Effector CD8-positive, alpha-beta T cell (primary cell): ENCODE results near the gene FAM32A.
A peak's percentile ranks its signal among the peaks of the same experiment; 100 is the strongest.

Experiments
- DNase-seq: peaks from one replicate; lab custom pipeline; 2025; lab: John Stamatoyannopoulos, UW

Gene FAM32A

DNA sequence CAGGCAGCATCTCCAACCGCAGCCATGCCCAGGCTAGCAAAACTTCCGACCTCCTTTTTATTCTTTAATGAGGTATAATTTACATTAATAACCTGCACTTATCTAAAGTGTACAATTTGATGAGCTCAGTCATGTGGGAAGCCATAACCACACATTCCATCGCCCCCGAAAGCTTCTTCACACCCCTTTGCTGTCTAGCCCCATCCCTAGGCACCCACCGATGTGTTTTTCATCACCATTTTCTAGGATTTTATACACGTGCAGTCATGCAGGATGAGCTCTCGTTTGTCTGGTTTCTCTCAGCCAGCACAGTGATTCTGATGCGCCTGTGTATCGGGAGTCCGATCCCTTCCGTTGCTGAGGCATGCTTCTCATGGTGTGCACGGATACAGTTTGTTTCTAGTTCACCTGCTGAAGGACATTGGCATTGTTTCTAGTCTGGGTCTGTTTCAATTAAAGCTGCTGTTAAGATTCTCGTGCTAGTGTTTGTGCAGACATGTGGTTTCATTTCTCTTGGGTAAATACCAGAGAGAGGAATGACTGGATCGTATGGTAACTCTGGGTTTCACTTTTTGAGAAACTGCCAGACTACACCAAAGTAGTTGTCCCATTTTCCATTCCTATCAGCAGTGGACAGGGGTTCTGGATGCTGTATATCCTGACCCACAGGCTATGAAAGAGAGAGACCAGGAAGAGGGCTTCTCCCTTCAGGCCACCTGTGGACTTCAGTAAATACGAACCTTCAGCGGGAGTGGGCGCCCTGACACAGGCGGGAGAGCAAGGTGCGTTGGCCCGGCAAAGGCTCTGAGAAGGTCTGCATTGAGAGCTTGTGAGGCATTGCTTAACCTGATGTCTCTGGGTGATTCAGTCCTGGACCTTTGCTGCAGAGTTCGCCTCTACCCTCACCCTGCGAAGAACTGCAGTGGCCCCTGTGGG is 17.4 kb downstream of the FAM32A start:
- no peak for DNase-seq

DNA sequence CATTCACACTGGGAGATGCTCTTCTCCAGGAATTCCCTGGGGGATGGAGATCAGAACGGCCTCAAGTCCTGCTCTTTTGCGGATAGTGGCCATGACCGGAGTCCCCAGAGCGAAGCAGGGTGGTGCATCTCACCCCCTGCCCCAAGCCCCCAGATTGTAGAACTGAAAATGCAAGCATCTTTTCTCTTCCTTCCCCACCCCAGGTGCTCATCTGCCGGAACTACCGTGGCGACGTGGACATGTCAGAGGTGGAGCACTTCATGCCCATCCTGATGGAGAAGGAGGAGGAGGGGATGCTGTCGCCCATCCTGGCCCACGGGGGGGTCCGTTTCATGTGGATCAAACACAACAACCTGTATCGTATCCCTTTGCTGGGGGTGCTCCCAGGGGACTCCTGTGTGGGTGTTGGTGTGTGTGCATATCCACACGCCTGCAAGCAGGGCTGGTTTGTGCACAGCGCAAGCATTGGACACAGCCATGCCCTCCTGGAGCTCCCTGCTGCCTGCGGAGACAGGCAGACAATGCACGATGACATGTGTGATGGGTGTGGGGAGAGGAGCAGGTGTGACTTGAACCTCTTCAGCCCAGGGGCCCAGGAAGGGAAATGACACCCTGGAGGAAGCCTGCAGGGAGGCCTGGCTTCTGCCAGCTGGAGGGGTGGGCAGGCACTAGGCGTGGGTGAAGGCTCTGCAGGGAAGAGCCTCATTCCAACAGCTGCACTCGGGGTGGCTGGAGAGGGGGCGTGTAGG is 18.2 kb downstream of the FAM32A start:
- no peak for DNase-seq

DNA sequence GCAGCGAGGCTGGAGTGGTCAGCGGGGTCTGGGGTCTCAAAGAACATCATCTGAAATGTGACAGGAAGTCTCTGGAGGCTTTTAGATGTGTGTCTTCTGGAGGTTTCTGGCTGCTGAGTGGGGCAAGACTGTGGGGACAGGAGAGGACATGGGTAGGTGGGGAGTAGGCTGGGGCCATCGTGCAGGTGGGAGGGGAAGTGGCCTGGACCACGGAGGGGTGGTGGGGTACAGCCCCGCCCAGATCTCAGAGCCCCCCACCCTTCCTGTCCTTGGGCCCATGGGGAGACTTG is 18.7 kb downstream of the FAM32A start:
- DNase-seq = no peak

DNA sequence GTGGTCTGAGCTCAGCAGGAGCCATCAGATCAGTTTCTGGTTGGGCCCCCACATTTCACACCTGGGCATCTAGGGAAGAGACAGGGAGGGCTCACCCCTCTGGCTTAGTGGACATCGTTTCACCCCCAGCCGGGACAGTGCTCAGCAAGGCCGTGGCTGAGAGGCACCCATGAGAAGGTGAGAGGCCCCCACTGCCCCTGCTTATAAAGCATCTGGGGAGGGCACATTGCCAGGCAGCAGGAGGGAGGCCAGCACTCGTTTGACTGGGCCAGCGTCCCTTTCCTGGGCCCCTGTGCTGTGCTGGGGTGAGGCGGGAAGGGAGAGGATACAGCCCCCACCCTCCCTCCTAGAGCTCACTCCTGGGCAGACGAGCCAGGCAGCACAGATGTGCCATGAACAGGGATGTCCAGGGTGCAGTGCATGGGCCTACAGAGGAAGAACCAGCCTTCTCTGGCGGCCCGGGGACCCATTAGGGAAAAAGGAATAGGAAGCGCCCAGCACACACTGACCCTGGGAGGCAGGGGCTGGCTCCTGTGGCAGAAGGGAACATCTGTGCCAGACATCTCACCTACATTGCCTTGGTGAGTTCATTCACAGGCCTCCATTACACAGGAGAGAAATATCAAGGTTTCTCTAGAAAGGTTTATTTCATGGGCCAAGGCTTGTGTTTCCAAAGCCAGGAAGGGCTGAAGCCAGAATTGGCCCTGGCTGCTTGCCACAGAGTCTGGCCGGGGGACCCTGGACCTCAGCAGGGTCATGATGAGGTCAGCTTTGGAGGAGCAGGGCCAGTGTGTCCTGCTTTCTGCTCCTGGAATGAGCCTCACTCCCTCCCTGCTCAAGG is 20.2 kb downstream of the FAM32A start:
- no peak for DNase-seq

DNA sequence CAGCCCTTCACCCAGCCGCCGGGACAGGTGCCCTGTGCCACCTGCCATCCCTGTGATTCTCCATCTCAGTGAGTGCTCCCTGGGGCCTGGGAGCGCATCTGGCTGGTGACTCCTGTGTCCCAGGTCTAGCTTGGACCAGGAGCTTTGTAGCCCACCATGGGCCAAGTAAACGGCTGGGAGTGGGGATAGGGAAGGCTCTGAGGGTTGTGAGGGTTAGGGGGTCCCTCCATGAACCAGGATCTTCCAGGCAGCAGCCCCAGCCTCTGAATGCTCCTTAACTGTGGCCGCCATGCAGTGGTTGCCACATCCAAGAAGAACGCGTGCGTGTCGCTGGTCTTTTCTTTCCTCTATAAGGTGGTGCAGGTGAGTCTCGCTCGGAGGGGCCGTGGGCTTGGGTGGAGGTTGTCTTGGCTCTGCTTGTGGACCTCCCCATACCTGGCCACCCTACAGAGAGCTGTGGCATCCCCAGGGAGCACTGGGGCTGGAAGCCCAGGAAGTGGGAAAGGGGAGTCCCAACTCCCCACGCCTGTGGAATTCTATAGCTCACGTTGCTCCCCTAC is 20.9 kb downstream of the FAM32A start:
- no peak for DNase-seq

DNA sequence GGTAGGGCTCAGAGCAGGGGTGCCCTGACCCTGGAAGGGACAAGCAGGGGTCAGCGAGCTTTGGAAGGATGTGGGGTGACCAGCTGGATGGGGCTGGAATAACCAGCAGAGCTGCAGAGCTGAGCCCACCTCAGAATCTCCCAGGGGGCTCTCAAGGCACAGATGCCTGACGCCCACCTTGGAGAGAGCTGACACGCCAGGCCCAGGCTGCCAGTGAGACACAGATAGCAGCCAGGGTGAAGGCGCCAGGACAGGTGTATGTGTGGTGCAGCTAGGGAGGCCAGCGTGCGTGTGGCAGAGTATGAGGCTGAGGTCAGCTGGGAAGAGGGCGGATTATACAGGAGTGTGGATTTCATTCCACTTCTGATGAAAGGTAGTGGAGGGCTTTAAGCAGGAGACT is 21.4 kb downstream of the FAM32A start:
- DNase-seq = no peak

DNA sequence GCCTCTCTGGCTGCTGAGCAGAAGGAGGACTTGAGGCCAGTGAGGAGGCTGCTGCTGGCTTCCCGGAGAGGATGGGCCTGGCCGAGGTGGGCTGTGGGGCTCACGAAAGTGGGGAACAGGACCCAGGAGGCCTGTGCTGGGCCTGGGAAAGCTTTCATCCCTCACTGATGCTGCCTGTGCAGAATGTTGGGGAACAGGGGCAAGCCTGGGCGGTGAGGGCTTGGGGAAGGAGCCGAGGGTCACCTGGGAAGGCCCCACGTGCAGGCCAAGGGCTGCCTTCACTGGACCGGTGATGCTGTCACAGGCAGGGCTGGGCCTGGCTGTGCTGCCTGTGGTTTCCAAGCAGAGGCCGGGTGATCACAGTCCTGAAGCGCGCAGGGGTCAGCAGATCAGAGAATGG is 21.9 kb downstream of the FAM32A start:
- DNase-seq = no peak

DNA sequence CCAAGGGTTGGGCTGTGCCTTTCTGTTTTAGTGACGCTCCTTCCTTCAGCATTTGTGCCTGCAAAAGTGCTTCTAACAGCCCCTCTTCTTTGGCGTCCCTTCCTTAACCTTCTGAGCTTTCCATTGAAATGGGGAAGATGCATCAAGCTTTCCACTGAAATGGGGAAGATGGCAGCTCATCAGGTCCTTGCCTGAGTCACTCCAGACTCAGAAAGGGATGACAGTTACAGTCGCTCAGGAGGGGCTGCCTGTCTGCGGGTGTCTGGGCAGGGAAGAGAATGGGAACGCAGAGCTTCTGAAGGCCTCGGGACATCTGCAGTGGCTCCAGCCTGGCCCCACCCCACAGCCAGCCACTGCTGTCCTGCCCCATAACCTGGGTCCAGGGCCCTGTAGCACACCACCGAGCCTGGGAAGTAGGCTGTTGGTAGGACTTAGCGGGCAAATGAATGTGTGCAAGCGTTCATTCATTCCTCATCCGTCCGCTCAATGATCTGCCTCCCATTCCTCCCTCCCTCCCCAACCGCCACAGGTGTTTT is 22.3 kb downstream of the FAM32A start:
- no peak for DNase-seq

DNA sequence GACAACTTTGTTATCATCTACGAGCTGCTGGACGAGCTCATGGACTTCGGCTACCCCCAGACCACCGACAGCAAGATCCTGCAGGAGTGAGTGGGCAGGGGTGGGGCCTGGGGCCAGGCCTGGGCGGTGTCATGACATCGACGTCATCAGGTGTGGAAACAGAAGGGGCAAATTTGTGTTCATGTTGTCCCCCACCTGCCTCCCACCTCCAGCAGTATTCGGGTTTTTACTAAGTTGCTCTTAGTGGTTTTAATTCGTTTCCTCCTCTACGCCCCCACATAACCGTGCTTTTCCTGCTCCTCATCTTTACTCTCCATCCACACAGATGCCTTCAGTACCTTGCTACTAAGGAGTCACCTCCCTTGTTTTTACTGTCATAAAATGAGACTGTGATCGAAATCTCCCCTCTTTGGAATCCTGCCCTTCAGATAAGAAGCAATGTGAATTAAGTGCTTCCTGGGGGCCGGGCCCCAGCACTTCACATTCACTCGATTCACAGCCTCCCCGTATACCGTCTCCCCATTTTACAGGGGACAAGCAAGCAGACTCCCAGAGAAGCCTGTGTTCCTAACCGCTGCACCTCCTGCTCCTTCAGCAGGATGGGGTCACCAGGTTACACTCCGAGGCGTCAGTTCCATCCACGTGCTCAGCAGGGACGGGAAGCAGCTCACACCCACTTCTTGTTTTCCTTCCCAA is 23.0 kb downstream of the FAM32A start:
- DNase-seq = no peak

DNA sequence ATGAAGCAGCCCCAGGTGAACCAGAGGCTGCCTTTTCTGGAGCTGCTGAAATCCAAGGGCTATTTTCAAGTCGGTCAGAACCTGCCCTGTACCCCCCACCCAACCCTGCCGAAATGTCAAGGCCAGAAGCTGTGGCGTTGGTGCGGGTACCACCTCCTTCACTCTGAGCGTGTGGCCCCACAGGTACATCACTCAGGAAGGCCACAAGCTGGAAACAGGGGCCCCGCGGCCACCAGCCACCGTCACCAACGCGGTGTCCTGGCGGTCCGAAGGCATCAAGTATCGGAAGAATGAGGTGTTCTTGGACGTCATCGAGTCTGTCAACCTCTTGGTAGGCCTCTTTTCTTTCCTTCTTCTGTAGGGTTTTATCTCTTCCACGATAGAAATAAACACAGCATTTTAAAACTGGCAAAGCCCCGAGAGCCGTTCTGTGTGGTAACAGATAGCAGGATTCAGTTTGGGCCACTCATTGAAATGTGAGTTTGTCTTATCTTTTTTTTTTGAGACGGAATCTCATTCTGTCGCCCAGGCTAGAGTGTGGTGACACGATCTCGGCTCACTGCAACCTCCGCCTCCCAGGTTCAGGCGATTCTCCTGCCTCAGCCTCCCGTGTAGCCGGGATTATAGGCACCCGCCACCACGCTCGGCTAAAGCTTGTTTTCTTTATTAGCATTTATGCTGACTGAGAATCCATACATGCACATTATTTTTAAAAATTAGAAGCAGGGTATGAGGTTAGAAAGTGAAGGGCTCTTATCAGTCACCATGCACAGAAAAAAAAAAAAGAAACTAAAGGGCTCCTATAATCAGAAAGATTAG is 23.8 kb downstream of the FAM32A start:
- no peak for DNase-seq

DNA sequence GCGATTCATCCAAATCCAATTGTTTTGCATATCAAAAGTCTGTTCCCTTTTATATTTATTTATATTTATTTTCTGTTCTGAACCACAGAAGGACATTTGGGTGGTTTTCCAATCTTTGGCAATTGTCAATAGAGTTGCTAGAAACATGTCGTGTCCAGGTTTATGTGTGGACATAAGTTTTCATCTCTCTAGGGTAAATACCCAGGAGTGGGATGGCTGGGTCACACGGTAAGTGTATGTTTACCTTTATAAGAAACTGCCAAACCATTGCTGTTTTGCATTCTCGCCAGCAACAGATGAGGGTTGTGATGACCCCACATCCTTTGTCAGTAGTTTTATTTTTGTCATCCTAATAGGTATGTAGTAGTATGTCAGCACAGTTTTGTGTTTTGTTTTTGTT is 25.0 kb downstream of the FAM32A start:
- DNase-seq = no peak

DNA sequence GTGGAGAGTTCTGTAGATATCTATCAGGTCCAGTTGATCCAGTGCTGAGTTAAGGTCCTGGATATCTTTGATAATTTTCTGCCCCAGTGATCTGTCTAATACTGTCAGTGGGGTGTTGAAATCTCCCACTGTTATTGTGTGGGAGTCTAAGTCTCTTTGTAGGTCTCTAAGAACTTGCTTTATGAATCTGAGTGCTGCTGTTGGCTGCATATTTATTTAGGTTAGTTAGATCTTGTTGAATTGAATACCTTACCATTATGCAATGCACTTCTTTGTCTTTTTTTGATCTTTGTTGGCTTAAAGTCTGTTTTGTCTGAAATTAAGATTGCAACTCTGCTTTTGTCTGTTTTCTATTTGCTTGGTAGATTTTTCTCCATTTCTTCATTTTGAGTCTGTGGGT is 27.9 kb downstream of the FAM32A start:
- no peak for DNase-seq

DNA sequence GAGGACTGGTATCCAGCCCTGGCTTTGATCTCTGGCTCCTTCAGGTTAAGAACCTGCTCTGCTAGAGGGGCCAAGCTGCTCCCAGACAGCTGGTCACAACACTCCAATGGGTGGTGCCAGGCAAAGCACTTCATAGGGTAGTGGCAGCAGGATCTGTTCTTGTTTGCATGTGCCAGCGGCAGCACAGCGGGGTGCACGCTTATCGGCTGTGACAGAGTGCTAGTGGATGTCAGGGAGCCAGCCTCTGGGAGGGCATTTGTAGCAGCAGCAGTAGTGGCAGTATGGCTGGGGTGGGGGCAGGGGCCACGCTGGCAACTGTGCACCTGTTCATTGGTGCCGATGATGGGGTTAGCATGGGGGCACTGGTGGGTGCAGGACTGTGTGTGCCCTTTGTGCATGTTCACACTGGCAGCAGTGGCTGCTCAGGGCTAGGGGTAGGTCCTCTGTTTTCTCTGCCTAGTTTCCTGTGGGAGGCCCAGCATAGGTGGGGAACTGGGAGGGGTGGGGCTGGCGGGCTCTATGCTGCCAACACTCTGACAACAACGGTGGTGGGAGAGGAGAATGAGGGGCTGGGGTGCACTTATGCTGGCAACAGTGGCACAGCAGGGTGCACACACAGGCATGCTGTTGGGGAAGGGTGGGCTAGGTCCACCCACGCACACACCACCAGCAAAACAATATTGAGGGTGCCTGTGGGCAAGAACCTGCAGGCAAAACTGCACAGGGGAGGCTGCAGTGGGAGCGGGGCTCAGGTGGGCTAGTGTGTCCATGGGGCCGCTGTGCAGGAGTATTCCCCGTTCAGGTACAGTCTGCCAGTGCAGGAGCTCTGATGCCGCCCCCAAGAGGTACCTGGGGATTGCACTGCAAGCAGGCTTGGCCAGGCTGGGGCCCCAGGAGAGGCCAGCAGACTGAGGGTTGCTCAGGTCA is 31.8 kb downstream of the FAM32A start:
- peak; percentile 17 for DNase-seq

DNA sequence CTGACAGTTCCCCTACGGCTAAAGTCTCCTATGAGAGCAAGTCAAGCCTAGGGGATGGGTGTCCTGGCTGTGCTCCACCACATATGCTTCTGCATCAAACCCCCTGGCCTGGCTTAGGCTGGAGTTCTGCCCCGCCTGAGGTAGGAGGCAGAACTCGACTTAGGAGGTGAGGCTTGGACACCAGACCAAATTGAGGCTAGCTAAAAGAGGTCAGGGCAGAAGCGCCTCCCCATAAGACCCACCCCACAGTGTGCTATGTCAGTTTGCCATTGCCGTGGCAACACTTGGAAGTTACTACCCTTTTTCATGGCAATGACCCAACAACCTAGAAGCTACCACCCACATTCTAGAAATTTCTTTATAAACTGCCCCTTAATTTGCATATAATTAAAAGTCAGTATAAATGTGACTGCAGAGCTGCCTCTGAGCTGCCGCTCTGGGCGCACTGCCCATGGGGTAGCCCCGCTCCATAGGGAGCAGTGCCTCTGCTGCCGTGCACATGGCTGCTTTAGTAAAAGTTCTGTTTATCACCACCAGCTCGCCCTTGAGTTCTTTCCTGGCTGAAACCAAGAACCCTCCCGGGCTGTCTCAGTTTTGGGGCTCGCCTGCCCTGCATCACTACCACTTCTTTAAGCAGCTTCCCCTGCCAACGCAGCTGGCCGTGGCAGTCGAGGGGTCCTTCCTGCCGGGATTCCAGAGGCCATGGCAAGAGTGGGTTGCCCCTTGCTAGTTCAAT is 32.7 kb downstream of the FAM32A start:
- no peak for DNase-seq

DNA sequence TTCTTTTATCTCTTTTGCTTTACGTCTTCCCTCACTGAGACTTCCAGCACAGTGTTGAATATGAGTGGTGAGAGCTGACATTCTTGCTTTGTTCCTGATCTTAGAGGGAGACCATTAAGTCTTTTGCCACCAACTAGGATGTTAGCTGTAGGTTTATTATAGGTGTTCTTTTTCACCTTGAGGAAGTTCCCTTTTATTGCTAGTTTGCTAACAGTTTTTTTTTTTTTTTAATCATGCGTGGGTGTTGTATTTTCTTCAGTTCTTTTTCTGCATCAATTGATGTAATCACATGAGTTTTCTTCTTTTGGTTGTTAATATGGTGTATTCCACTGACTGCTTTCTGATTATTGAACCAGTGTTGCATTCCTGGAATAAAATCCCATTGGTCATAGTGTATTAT is 33.6 kb downstream of the FAM32A start:
- DNase-seq = no peak

DNA sequence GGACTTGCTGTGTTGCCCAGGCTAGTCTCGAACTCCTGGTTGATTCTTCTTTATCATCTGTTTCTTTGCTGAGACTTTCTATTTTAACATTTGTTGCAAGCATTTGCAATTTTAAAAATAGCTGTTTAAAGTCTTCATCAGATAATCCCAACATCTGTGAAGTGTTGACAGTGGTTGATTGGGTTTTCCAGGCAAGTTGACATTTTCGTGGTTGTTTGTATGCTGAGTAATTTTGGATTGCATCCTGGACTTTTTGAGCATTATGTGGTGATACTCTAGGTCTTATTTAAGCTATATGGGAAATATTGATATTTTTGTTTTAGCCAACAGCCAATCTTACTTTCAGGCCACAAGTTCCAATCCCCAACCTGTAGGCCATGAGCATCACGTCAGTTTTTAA is 37.6 kb downstream of the FAM32A start:
- no peak for DNase-seq

DNA sequence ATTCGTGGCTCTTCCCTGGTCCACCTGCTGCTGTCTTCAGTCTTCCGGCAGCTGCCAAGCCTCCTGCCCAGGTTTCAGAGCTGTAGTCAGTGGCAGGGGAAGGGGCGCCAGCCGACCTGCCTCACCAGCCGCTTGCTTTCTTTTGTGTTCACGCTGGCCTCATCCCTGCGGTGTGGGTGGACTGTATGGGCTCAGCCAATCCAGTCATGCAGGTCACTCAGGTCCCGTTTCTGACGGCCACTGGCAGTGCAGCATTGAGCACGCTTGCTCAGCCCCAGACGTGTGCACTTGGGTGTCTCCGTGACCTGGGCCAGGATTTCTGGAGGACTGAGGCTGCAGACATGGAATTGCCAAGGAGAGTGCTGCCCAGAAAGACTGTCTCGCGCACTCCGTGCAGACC is 38.5 kb downstream of the FAM32A start:
- DNase-seq = no peak

DNA sequence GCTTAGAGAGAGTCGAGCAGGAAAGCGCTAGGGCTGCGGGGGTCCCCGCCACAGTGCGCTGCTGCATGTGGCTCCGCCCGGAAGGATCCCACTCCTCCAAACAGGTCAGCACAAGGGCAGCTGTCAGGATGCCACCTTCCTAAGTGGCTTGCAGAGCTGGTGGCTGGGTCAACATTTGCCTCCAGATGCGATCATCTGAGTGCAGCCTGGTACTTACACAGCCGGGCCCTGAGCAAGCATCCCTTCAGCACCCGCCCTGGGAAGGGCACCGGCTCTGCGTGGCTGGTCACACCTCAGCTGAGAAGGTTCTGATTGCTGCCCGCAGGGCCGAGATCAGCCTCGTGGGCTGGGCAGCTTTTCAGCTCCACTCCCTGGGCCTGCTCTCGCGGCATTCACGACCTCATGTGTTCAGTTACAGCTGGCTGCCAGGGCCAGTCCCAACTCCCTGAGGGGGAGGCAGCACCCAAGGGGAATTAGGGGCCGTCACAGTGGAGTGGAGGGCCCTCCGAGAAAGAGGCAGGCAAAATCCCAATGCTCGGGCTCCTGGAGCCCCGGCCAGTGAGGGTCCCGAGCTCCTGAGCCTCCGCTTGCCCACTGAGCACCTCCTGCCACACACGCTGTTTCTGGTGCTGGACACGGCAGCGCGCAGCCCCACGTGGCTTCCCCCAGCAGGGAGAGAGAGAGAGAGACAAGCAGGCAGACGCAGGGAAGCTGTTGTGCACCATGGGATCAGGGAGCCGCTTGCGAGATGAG is 39.3 kb downstream of the FAM32A start:
- no peak for DNase-seq
